HG03354 (cell line): Measurements from ENCODE around the gene GAK.

Experiments
- ATAC-seq: cut with Tn5 transposase; IDR thresholded peaks from one replicate; pipeline ENCODE4 v1.9.1; 2021; ENCODE audit warnings: mild to moderate bottlenecking; ENCODE audit not compliant: unreplicated experiment, poor library complexity, severe bottlenecking

Gene GAK

DNA sequence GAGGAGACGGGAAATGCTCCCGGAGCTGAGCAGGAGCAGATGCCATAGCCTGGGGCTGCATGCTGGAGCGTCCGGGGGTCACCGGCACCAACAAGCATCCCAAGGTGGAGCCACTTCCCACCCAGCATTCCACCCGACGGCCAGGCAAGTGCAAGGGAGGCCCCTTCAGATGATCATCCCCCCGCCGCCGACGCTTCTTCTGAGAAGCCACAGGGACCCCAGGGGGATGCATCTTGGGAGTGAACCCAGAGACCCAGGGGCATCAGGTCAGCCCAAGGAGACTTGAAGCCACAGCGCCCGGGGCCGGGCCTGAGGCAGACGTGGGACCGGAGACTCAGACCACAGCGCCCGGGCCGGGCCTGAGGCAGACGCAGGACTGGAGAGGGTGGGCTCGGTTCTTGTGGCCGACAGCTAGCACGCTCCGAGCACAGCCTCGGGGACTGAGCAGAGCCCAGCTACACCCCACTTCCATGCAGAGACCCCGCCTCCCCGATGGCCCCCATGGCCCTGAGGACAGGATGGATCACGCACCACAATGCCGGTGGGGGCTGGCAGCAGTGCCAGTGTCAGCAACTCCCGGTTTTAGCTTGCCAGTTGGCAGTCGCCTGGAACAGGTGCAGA, 73.2 kb downstream of the GAK start:
- ATAC-seq: no peak

DNA sequence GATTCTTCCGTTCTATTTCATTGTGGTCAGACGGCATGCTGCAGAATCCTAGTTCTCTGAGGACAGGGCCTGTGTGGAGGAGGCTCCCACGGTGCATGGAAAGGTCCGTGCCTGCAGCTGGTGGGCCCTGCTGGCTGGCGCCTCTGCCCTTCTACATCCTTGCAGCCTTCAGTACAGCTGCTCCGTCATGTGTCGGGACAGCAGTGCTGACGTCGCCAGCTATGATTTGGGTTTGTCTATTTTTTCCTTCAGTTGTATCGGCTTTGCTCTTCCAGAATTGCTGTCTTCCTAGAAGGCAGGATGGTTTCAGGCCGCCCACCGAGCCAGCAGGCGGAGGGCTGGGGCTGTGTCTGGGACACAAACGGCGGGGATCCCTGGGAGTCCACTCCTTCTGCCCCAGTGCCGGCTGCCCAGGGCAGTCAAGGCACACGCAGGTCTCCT, 74.1 kb downstream of the GAK start:
- ATAC-seq: no peak

DNA sequence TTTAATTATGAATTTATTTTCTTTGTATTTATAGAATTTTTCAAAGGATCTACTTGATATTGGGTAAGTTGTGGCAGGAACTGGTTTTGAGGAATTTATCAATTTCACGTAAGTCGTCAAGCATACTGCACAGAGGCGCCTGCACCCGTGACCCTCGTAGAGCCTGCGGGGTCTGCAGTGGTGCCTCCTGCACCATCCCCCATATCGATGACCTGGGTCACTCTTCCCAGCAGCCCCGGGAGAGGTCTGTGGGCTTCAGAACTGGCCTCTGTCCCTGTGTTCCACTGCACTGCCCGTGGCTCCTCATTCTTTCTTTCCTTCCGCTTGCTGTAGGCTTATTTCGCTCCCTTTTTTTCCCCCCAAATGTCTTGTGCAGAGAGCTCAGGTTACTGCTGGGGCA, 74.7 kb downstream of the GAK start:
- ATAC-seq: no peak

DNA sequence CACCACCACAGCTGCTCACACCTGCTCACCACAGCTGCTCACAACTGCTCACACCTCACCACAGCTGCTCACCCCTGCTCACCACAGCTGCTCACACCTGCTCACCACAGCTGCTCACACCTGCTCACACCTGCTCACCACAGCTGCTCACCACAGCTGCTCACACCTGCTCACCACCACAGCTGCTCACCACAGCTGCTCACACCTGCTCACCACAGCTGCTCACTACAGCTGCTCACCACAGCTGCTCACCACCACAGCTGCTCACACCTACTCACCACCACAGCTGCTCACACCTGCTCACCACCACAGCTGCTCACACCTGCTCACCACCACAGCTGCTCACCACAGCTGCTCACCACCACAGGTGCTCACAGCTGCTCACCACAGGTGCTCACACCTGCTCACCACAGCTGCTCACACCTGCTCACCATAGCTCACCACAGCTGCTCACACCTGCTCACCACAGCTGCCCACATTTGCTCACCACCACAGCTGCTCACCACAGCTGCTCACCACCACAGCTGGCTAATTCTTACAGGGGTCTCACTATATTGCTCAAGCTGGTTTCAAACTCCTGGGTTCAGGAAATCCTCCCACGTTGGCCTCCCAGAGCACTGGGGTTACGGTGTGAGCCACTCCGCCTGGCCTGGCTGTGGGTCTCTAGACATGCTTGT, 75.8 kb downstream of the GAK start:
- no peak for ATAC-seq

DNA sequence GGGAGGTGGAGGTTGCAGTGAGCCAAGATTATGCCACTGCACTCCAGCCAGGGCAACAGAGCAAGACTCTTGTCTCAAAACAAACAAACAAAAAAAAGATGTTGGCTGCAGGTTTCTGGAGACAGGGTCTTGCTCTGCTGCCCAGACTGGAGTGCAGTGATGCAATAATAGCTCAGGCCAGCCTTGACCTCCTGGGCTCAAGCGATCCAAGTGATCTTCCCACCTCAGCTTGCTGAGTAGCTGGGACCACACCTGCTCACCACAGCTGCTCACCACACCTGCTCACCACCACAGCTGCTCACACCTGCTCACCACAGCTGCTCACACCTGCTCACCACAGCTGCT, 76.3 kb downstream of the GAK start:
- no peak for ATAC-seq

DNA sequence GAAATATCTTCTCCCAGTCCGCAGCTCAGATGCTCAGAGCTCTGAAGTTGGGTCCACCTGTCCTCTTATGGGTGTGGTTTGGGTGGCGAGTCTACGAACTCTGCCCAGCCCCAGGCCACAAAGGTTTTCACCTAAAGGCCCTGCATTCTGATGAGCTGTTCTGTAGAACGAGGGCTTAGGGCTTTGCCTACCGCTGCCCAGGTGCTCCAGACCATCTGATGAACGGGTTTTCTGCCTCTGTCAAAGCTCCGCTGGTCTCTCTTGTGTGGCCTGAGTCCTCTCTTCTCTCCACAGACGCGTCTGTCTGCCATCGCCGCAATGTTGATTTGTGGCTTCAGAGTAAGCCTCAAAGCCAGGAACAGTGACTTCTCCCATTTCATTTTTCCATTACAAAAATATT, 77.8 kb downstream of the GAK start:
- ATAC-seq: no peak

DNA sequence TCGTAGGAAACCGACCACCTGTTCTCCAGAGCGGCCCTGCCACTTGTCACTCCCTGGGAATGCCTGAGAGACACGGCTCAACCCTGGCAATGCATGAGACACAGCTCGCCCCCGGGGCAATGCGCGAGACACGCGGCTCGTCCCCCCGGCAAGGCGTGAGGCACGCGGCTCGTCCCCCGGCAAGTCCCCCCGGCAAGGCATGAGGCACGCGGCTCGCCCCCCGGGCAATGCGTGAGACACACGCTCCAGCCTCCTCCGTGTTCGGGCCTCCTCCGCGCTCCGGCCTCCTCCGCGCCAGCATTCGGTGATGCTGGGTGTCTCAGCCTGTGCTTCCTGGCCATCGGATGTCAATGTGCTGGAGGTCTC, 78.7 kb downstream of the GAK start:
- no peak for ATAC-seq

DNA sequence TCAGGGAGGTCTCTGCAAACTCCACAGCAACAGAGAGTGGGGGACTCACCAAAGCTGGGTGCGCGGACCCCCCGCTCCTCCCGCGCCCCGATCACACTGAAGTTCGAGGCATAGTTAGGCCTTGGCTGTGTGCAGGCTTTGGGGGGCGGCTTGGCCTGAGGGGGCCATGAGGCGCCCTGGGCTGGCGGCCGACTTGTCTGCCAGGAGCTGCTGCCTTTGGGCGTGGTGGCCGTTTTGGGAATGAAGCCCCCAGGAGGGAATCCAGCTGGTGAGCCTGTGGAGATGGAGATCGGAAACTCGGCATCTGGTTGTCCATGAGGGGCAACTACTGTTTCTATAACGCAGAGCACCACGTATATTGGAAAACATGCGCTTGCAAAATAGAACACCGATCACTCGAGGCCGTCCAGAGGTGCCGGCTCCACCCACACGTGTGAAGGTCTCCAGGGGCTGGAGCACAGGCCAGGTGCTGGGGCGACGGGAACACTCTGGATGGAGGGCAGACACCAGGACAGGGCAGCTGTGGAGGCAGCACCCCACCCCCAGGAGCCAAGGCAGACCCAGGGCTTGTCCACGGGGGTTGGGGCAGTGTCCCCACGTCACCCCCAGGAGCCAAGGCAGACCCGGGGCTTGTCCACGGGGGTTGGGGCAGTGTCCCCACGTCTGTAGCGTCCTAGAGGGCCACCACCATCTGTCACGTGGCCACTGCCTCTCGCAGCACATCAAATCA, 80.2 kb downstream of the GAK start:
- ATAC-seq: no peak

DNA sequence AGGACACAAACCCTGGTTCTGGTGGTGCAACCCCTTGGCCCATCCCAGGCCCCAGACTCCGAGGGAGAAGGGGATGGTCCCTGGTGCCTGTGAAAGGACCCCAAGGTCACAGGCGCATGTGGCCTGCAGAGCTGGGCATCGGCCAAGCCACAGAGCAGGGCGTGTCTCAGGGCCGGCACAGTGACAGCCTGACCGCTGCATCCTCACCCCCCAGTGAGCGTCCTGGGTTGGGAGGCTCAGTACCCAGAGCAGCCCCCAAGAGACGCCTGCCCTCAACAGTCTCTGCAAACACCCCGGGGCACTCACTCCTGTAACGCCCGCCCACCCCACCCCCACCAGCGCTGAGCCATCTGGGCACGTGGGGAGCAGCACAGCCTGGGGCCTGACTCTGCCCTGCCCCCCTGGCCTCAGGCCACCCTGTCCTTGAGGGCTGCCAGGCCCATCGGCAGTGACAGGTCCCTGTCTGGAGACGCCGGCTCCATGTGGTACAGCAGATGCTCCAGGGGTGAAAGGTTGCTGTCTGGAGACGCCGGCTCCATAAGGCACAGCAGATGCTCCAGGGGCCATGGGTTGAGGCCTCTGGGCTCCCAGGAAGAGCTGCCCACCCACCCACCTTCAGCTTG, 81.7 kb downstream of the GAK start:
- ATAC-seq: no peak

DNA sequence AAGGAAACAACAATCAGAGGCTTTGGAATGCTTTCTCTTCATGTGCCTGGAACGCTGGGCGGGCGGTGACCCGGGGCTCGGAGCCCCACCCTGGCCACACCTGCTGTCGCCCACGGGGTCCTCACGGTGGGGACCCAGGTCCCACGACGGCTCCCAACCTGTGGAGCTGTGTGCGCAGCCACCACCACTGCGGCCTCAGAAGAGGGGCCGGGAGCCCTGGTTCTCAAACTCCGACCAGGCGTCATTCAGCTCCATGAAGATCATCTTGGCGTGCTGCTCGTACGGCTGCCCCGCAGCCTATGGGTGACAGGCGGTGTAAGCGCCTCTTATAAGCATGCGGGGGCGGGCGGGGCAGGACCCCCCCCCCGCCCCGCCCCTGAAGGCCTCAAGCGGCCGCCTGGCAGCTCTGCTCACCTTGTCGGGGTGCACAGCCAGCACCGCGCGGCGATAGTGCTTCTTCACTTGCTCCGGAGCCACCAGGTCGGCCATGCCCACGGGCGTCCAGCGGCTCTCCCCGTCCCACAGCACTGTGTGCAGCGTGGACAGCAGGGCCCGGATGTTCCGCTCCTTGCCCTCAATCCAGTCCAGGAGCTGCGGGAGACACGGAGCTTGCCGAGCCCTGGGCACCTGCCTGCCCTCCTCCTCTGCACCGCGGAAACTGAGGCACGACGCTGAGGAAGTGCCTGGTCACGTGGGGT, 82.5 kb downstream of the GAK start:
- ATAC-seq: no peak

DNA sequence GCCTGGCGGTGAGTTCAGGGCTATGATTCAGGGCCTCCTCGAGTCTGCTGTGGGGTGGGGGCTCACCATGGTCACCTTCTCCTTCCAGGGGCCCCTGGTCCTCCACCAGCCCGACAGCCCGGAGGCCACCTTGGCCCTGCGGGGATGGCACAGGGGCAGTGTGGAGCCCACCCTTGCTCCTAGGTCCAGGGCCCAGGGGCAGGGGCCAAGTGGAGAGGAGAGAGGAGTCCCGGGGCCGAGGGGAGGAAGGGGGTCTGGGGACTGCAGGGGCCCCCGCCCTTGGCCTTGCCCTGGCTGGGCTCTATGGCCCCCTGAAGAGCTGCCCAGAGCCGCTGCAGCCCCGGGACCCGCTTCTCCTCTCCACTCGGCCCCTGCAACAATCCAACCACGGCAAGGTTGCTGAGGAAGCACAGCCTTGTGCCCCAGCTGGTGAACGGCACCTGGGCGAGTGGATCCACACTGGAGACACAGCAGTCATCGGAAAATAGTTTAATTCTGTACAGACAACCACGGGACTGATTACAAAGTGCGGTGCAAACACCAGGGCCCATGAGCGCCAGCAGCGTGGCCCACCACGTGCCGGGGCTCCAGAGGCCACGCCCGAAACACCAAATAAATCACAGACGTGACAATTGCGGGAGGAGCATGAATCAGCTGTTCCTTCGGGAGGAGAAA, 83.2 kb downstream of the GAK start:
- no peak for ATAC-seq

DNA sequence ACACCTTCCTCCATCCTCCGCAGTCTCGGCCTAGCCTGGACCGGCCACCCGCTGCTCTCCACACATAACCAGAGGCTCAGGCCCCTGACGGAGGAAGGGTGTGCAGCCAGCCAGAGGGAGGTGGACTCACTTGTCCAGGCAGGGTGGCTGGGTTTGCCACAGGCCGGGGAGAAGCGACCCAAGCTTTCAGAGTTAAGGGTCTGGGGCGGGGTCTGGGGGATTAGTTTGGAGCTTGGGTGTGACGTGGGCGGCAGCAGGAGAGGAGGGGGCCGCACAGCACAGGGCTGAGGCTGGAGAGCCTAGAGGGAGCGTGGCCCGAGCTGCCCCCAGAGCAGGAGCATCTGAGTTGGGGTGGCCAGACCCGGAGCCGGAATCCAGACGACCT, 83.8 kb downstream of the GAK start:
- ATAC-seq: no peak

DNA sequence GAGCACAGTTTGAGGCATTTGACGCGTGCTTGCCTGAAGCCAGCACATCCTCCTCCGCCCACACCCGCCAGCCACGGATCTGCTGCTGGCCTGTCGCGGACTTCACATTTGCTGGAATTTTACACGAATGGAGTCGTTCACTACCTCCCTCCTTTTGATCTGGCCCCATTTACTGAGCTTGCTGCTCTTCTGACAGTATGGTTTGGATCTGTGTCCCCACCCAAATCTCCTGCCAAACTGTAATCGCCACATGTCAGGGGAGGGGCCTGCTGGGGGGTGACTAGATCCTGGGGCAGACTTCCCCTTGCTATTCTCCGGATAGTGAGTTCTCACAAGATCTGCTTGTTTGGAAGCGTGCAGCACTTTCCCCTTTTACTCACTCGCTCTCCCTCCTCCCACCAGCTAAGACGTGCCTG, 86.3 kb downstream of the GAK start:
- ATAC-seq: no peak

DNA sequence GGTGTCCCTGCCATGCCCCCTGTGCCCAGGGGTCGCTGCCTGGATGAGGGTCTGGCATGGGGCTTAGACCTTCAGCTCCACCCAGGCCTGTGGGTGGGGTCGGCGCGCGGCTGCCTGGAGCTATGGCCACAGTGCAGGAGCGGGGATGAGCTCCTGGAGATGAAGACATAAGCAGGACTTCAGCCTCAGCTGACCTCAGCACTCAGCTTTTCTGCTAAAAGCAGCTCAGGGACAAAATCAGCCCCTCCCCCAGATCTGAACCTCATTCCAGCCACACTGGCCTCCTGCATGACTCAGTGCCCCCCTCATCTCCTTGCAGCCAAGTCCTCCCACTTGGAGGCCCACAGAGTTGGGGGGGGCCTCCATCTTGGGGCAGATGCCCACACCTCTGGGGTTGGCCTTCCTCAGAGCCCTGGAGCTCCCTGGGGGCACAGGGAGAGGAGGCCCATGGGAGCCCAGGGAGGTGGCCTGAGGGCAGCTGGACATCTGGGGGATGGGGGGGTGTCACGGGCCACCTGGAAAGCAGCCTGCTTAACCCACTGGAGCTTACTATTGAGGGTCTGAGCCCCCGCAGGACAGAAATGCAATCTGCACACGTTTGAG, 86.8 kb downstream of the GAK start:
- ATAC-seq: no peak

DNA sequence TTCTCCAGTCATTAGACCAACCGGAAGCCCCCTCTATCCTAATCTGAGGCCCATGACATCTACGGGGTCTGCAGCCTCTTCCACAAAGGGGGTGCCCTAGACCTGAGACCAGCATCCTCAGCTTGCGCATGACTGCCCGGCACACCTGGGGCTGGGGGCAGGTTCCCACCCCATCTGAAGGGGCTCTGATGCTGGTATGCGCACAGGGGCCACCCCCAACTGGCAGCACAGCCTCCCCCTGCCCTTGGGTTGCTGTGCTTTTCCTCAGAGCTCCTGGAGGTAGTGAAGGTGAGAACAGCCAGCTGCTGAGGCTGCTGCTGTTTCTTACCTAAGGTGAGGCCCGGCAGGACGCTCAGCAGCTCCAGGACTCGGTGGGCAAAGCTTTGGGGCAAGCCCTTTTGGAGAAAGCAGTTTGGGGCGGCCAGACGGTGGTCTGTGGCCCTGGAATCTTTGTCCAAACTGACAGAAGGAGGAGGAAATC, 87.3 kb downstream of the GAK start:
- ATAC-seq: no peak

DNA sequence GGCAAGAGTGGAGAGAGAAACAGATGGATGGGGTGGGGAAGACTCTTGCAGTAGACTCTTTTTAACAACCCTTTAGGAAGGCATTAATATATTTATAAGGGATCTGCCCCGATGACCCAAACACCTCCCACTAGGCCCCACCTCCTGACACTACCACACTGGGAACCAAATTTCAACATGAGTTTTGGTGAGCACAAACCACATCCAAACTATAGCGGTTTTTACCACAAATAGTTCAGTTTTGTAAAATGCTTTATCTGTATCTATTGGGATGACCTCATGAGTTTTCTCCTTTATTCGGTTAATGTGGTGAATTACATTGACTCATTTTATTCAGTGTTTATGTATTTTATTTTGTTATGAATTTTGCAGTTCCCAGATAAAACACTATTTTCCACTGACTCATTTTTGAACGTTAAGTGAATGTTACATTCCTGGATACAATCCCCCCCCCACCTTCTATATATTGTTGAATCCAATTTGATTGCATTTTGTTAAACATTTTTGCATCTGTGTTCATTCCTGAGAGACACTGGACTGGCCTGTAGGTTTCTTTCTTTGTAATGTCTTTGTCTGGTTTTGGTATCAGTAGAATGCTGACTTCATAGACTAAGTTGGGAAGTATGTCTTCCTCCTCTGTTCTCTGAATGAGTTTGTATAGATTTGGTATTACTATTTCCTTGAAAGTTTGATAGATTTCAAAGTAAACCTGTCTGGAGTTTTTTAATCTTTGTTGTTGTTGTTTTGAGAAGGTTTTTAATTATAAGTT, 92.3 kb downstream of the GAK start:
- no peak for ATAC-seq

DNA sequence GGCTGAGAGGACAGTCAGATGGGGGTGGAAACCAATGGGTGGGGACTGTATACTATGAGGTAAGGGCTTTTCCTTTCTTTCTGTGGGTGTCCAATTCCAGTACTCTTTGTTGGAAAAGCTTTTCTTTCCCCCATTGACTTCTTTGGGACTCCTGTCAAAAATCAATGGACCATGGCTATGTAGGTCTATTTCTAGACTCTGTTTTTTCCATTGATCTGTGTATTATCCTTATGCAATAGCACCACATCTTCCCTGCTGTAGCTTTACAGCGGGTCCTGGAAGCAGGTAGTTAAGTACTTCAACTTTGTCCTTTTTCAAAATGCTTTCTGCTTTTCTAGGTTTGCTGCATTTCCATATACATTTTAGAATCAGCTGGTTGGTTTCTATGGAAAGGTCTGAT, 94.3 kb downstream of the GAK start:
- no peak for ATAC-seq

DNA sequence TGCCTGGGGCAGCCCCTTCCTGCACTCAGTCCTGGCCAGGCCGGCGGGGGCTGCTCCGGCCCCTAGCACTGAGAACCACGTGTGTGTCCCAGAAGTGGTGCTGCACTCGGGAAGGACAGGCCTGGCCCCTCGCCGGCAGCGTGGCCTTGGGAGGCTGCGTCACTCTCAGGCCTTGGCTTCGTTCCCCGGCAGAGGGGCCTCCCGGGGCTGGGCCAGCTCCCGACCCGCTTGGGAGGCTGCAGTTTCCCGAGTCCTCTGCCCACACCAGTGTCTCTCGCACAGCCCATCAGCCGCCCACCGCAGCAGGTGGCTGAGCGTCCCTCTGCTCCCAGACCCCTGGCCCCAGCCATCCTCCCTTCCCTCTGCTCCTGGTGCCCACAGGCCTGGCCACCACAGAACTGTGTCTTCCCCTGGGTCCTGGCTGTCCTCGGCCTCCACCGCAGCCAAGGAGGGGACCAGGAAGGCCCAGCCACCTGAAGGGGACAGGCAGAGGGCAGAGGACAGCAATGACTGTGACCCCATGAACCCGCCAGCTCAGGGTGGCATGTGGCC, 95.3 kb downstream of the GAK start:
- ATAC-seq: no peak
